NCI-H2107 (cell line): ENCODE results near the gene HS6ST2.

Experiments
- DNase-seq: peaks from one replicate; lab custom pipeline; 2025; lab: John Stamatoyannopoulos, UW

The HS6ST2 gene

DNA sequence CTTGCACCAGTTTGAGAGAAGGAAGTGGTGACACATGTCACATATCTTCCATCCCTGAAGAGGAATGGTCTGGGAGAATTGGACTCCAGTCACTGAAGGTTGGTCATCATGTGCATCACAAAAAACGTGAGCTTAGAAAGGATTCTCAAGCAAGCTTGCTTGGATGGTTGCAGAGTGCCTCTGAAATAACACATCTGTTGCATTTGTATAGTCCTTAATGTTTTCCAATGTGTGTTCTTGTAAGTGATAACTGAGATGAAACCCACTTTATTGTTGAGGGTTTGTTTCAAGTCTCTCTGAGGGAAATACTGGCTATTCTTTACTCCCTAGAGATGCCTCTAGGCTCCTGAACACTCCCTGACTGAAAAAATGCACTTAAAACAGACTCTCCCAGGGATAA is 285.1 kb downstream of the HS6ST2 start:
- no peak for DNase-seq

DNA sequence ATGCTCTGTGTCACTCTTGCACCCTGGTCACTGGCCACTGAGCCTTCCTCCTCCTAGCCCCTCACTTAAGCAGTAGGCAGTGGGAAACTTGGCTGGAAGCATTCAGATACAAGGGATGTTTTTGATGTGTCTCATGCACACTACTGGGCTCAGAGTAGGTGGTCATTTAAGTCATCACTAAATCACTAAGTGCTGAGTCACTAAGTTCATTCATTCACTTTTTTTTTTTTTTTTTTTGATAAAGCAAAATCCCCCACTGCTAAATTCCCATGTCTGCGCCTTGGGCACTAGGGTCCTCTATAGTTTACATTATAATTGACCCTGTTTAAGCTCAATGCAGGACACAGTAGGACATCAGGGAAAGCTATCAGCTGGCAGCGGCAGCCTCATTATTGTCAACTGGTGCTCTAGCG is 287.2 kb downstream of the HS6ST2 start:
- DNase-seq = no peak

DNA sequence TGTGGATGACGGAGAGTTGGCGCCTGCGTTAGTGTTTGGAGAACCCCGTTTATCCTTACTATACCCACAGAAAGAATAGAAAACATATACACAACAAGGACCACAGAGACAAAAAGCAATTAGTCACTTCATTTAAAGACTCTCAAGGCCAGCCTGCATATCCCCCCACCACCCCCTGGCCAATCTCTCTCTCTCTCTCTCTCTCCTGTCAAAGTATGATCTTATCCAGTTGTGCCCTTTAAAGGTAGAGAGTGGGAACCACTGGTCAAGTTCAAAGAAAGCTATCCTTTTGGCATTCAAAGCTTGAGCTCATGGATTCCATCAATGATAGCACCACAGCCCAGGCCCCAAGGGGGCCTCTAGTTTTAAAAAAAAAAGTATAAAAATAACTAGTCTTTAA is 289.3 kb downstream of the HS6ST2 start:
- DNase-seq = no peak

DNA sequence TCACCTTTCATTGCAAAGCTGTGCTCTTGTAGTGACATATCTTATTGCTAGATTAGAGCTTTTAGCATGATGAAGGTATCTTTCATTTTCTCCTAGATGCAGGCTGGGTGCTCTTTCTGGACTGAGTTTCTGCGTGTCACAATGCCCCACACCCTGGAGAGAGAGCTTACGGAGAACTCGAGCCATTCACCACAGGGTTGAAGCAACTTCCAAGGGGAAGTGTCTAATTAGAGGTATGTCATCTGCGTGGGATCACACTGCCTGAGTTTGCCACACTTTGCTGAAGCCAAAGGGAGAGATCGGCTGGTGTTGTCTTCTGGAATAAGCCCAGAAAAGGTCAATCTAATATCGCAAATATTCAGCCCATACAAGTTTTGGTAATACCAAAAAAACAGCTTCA is 290.3 kb downstream of the HS6ST2 start:
- no peak for DNase-seq

DNA sequence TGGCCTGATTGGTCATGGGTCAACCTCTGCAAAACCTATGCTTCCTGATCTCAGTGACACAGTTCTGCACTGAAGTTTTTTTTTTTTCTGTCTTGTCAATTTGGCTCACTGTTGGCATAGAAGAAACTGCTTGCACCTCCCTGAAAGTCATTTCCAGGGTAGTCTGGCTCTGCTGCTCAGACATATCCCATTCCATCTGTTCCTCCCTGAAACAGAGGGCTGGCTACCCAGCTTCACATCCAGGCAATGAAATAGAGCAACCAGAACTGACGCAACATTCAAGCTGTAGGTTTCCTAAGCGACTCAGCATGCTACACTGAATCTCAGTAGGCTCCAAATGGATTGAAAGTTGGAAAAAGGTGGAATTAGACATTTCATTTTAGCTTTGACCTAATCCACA is 292.8 kb downstream of the HS6ST2 start:
- no peak for DNase-seq

DNA sequence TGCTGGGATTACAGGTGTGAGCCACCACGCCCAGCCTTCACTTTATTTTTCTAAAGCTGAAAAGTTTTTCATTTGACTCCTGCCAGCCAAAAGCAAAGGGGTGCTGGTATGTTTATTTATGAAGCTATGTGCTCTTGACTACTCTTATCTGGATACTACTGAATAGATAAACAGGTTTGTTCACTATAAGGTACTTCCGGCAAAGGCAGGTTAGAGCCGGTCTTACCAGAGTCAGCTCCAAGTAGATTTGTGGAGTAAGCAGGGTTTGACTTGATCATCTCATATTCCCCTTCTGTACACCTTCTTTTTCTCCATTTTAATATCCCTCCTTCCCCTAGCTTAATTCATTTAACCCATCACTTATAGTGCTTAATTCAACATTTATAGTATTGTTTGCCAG is 294.2 kb downstream of the HS6ST2 start:
- DNase-seq = no peak

DNA sequence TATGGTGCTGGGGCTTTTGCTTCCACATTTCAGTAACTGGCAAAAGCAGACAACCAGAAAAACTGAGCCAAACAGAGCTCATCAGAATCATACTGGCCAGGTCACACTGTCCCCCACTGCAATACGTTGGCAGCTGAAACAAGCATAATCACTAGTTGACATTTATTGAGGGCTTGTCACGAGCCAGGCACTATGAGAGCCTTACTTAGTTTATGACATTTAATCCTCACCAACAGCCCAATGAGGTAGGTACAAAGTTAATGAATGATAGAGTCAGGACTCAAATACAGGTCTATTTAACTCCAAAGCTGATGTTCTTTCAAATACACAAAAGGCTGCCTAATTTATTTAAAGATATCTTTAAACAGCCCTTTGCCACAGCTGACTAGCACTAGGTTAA is 295.6 kb downstream of the HS6ST2 start:
- no peak for DNase-seq

DNA sequence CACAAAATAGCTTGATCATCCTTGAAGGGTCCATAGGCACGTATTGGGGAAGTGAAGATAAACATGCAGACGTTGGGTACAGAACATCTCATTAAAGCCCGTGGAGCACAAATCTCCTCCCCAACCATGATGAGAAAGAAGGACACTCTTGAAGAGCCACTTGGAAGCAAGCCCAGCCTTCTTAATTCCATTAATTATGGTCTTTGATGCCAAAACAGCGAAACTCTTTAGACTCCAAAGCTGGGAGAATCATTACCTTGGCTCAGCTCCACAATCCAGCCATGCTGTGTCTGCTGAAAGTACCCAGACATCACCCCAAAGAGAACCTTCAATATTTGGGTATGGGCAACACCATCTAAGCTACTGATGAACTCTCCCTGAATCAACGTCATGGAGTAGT is 300.6 kb downstream of the HS6ST2 start:
- DNase-seq = no peak

DNA sequence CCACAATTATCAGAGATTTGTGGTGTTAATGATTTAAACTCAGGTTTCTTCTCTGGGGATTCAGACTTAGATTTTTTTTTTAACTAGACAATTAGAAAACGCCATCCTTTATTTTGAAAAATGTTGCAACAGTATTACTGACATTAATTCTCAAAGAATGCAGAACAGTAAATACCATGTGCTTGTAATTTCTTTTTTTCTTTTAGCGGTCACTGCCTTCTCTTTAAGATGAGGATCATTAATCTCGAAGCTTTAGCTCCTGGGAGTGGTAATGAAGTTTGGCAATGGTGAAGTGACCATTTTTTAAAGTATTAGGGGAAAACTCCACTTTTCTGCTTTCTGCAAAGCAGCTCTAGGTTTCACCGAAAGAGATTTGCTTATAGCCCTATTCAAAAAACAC is 305.6 kb downstream of the HS6ST2 start:
- DNase-seq = no peak

DNA sequence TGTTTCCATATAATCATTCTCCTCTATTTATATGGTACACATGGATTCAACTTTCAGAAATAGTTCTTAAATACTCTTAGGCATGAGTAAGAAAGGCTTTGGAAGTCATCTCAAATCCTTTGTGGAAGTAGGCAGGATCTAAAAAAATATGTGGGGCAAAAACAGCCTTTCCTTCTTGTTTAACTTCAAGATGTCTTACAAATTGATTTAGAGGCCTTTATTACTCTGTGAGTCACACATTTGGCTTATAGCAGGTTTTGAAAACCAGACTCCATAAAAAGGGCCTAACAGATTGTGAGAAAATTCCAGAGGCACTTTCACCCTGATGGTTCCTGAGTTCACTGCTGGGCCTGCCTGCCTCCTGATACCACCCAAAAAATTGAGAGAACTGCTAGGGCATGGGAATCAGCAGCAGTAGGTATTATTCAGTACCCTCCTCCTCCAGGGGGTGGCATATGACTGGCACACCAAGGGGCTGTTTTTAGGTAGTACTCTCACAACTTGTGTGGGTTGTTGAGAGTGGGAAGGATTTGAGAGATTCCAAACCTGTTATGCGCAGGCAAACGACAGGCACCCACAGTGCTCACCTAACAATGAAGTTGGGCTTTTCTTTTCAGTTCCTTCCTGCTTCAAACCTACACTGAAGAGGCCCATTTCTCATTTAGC is 306.9 kb downstream of the HS6ST2 start:
- no peak for DNase-seq

DNA sequence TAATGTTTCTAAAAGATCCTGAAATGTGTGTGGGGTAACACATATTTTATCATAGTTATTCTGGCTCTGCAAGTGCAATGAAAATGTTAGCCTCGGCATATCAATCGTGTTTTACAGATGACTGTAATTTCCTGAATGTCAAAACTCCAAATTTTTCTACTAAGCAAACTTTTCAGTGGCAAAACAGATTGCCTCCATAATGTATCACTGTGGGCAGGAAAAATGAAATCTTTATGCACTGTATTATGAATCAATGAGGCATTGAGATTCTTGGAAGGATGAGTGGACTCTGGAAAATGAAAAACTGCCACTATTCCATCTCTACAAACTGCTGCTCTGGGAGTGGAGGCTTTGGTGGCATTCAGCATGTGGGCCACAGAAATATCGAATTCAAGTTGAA is 309.5 kb downstream of the HS6ST2 start:
- no peak for DNase-seq

DNA sequence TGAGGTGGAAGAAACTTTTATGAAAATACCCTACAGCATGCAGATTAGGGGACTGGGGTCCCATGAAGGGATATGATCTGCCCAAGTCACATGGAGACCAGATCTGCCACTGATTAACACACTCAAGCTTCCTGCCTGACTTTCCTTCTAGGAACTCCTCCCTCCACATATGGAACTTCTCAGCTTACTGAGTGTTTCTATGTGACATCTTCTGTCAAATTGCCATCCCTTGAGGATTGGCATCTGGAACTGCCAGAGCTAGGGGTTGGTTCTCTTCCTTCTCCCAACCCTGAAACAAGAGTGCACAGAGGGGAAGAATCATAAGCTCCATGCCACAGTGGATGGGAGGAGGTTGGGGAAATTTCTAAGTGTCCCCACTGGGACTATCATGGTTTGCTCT is 319.0 kb downstream of the HS6ST2 start:
- DNase-seq = no peak

DNA sequence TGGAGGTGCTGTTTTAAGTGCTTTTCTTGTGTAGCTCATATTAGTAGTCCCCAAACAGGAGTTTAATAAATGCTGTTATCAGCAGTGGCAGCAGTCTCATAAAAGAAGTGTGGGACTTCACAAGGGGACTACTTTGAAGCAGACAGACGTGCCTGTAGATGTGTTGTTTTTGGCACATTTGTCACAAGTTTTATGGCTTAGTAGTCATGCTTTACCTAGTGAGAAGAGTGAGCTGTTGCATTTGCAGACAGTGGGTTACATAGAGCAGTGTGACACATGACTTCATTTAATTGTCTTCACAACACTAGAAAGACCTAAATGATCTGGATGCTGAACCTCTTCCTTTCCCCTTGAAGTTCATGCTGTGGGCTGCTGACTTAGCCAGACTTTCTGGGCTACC is 320.1 kb downstream of the HS6ST2 start:
- no peak for DNase-seq

DNA sequence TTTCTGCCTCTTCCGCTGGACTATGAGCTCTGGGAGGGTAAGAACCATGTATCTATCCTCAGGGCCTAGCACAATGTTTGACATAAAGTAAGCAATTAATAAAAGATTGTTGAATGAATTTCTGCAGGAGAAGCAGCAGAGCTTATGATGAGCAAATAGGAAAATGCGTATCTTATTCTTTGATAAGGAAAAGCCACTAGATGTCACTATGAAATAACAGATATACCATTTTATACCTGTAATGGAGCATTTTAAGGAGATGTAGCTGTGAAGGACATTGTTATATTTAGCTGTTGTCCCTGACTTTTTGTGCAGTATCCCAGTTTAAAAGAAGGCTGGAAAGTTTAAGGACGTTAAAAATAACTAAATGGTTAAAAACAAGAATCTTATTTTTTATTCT is 322.3 kb downstream of the HS6ST2 start:
- DNase-seq = no peak

DNA sequence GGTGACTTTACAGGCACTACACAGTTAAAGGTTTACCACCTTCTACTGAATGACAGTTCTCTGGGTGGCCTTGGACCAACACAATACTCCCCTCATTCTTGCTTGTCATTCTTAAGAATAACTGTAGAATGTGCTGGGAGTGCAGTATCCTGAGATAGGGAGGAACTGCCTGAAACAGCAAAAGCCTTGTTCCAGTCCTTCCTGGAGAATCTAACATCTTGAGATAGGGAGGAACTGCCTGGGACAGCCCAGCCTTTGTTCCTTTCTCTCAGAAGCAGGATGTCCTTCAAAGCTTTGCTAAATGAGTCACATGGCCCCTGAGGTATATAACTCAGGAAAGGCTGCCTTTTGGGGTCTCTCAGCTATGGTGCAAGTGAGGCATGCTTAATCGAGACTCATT is 323.9 kb downstream of the HS6ST2 start:
- DNase-seq = no peak

DNA sequence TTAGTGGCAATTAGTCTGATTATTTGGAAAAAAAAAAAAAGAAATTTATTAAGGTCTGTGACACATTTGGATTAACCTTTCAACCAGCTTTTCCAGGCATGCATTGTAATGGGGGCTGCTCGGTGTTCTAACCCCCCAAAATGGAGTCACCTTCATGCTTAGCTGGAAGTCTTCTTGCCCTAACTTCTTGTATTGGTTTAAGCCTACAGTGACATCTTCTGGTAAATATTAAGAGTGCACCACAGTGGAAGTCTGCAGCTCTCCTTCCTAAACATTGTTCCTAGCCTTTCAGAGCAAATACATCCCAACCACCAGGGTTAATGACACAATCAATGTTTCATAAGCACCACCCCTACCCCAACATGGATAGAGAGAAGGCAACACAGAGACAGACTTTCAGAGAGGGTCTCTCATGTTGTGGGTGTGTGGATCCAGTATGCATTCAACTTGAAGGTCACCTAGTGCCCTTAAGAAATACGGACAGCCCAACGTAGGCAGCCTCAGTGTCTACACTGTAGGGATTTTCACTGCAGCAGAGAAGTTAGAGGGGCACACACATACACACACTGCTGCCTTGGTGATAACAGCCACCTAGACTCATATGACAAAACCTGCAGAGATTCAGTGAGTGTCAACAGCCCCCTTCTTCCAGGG is 326.7 kb downstream of the HS6ST2 start:
- peak; percentile 22 for DNase-seq

DNA sequence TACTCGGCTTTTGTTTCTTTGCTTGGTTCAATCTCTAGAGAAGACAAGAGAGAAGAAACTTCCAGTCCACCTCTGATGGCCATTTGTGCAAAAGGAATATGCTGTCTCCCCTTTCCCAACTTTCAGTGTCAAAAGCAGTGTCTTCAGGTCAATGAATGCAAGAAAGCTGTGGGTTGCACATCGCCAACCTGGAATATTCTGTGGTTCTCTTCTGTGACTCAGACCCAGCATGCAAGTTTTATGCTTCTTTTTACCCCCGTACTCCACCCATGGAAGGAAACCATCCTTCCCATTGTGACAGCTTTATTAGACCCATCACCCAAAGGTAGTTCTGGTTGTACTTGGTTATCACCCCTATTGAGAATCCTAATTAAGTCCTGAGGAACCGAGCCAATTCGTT is 334.0 kb downstream of the HS6ST2 start:
- no peak for DNase-seq

DNA sequence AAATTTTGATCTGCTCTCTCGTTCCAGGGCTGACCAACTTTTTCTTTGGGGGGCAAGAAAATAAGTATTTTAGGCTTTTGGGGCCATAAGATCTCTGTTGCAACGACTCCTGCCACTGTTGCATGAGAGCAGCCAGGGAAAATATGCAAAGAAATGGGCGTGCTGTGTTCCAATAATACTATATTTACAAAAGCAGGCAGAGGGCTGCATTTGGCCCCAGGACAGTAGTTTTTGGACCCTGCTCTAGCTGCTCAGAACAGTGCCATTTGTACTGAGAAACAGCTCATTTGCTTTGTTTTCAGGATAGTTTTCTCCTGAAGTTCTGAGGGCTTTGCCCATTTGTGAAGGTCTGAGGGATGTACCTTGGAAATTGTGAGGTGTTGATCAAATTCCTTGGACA is 334.5 kb downstream of the HS6ST2 start:
- no peak for DNase-seq

DNA sequence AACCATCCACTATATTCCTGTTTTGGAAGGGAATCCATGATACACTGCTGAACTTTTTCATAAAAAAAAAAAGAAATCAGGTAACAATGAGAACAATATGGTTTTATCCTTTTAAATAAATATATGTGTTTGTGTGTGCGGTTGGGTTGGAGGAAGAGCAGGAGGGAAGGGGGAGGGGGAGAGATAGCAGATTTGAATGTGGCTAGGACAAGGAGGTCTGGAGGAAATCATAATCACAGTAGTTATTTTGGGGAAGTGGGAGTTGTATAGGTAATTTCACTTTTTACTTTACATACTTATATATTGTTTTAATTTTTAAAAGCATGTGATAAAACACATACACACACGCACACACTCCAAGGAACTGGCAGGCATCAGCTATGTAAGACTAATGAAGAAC is 335.1 kb downstream of the HS6ST2 start:
- no peak for DNase-seq

DNA sequence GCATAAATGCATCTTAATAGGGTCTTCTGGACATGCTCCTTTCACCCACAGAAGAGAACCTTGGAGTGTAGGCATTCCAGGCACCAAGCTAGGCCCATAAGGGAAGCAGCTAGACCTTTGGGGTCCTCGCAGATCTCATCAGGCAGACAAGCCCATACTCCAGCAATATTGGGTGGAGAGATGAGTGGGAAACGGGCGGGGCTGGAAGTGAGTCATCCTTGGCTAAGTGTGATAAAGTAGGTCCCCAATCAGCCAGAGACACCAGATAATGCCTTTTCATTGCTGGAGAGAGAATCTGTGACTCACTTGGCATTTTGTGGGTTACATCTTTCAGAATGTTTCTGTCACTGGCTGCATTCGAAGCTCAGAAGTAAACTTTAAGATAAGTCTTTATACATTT is 336.3 kb downstream of the HS6ST2 start:
- DNase-seq = no peak

DNA sequence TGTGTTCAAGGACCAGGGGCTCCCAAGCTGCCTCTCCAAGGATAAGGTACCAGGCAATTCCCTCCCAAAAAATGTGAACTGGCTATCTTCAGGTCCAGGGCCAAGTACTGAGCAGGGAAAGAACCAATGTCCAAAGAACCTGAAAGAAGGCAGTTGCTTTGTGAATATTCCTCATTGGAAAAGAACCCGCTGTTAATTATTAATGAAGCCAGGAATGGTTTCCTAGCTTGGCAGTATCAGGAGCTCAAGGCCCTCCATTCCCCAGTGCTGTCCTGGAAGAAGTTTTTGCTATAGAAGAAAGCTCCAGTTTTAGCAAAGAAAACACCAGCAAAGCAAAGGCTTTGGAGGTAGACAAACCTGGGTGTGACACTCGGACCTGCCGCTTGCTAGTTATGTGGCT is 339.6 kb downstream of the HS6ST2 start:
- DNase-seq = no peak

DNA sequence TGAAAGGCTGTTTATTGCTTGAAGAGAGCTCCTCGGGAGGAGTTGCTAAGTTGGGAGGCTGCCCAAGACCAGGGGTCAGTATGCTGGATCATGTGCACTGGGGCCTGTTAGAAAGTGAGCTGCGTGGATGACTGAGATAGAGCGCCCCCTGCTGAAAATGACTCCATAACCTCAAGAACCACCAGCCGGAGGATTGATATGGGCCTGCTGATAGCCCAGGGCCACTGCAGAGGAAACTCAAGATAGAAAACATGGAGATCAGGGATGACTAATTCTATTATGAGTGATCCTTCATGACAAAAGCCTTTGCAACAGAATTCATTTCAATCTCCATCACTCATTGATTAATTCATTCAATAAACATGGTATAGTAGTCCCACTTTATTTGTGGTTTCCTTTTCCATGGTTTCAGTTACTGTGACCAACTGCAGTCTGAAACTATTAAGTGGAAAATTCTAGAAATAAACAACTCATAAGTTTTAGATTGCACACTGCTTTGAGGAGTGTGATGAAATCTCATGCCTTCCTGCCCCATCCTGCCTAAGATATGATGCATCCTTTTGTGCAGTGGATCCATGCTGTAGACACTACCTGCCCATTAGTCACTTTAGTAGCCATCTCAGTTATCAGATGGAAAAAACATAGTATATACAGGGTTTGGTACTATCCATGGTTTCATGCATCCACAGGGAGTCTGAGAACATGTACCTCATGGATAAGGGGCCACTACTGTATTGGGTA is 342.9 kb downstream of the HS6ST2 start:
- peak; percentile 38 for DNase-seq

DNA sequence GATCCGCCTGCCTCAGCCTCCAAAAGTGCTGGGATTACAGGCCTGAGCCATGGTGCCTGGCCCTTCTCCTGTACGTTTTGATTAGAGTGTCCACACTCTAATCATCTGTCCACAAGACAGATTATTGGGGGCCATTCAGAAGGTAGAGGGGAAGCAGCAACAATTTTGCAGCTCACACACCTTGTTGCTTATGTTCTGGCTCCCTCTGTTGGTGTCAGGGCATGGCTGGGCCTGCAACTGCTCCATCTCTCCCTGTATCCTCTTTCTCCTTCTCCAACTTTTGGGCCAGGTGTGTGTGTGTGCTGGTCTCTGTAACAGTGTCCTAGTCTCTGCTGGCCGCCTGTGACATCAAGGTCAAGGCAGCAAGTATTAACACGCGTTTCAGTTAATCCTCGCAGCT is 344.1 kb downstream of the HS6ST2 start:
- DNase-seq = peak; percentile 2

DNA sequence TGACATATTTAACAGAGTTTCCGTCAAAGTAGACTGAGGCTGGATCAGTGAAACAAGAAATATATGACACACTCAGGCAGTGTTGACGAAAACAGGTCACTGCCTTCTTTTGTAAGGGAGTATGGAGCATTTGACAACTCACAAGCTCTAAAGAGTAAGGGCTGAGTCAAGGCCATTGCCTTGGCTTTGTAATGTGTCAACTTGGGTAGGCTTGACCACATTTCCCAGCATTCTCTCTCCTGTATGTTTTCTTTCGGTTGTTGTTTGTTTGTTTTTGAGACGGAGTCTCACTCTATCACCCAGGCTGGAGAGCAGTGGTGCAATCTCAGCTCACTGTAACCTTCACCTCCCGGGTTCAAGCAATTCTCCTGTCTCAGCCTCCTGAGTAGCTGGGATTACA is 344.6 kb downstream of the HS6ST2 start:
- DNase-seq = no peak
